Hematopoietic multipotent progenitor cell (in vitro differentiated cells): ENCODE results near the gene TAF4. TPM values are rescaled to one million over a fixed set of nuclear protein-coding genes. Genes with fewer than 3 reads are reported as not detected.

ENCODE experiments used
- DNase-seq, 3 donors: peaks; one replicate each; pipeline ENCODE4 v3.0.0-alpha.2; 2011 to 2015; ENCODE audit warnings: low read depth in 2 of 3, low spot score in 2 of 3
- total RNA-seq: library from RNA; depleted of rRNA; stranded (reverse); fragments of >200 nt; gene quantifications from one replicate; pipeline ENCODE4 v1.2.3, GENCODE V29; 2012

TAF4 gene
- total RNA-seq, 1 donor = 9.7 TPM

GRCh38 chr20:61966492-61967244, 99.0 kb downstream of the TAF4 start:
- DNase-seq = no peak

GRCh38 chr20:61965606-61966491, 99.8 kb downstream of the TAF4 start:
- no peak for DNase-seq

- no peak for DNase-seq
Measured at GRCh38 chr20:61964675-61965605, 100.7 kb downstream of the TAF4 start.

- DNase-seq = no peak
Measured at GRCh38 chr20:61963885-61964674, 101.6 kb downstream of the TAF4 start.

- DNase-seq = no peak
Measured at GRCh38 chr20:61963149-61963548, 102.5 kb downstream of the TAF4 start.

- no peak for DNase-seq
Measured at GRCh38 chr20:61960836-61961235, 104.8 kb downstream of the TAF4 start.

- DNase-seq = no peak
Measured at GRCh38 chr20:61958773-61959700, 106.6 kb downstream of the TAF4 start.

- DNase-seq = no peak
Measured at GRCh38 chr20:61957961-61958715, 107.5 kb downstream of the TAF4 start.

GRCh38 chr20:61956396-61957342, 109.0 kb downstream of the TAF4 start:
- no peak for DNase-seq

- DNase-seq = no peak
Measured at GRCh38 chr20:61955668-61956395, 109.8 kb downstream of the TAF4 start.

- DNase-seq = no peak
Measured at GRCh38 chr20:61954276-61955021, 111.2 kb downstream of the TAF4 start.

GRCh38 chr20:61953037-61954021, 112.4 kb downstream of the TAF4 start:
- no peak for DNase-seq

GRCh38 chr20:61951695-61952533, 113.8 kb downstream of the TAF4 start:
- DNase-seq = peak in 2 of 3 donors; percentile 26 to 55
